Keratinocyte (primary cell): ENCODE data around the gene NECAB3.

Experiments used
- CTCF ChIP-seq, 3 experiments: IDR thresholded peaks in 1 of 3; conservative IDR thresholded peaks in 1 of 3; optimal IDR thresholded peaks in 1 of 3; 2 replicates in 2 of 3; 3 replicates in 1 of 3; pipeline versions ENCODE3 to v1.5.1; 2011; ENCODE audit warnings: low read length in 3 of 3, mild to moderate bottlenecking in 3 of 3, moderate library complexity in 2 of 3, control low read depth in 1 of 3, inconsistent platforms in 1 of 3; ENCODE audit not compliant: insufficient read depth in 2 of 3; ENCODE audit errors: extremely low read depth in 1 of 3
- EZH2 ChIP-seq: IDR thresholded peaks from one replicate; pipeline ENCODE4 v1.6.1; 2012; ENCODE audit warnings: inconsistent platforms, mild to moderate bottlenecking, low read length, moderate library complexity

GRCh38 chr20:33656783-33657703 lies 17.2 kb downstream of the NECAB3 start:
- no peak for TF ChIP-seq EZH2
- no peak for TF ChIP-seq CTCF (optimal IDR thresholded peaks at IDR 0.05 in 1 of 3, IDR thresholded peaks at IDR 0.05 in 1 of 3, conservative IDR thresholded peaks at IDR 0.05 in 1 of 3; ENCODE audit: extremely low read depth in 1 of 3, insufficient read depth in 2 of 3, low read length in 3 of 3)
